PFSK-1 (cell line): Measurements from ENCODE around the gene ITGA6. TPM values are rescaled to one million over a fixed set of nuclear protein-coding genes. Genes with fewer than 3 reads are reported as not detected.

ENCODE experiments used
- FOXP2 ChIP-seq: optimal IDR thresholded peaks from 2 replicates; pipeline ENCODE3; 2011; ENCODE audit warnings: borderline replicate concordance, control low read depth, inconsistent platforms; ENCODE audit not compliant: insufficient read depth; ENCODE audit errors: extremely low read length, extremely low read depth
- POLR2AphosphoS5 ChIP-seq: IDR thresholded peaks from 2 replicates; pipeline ENCODE4 v1.6.1; 2012; ENCODE audit warnings: low read depth, mild to moderate bottlenecking, control low read depth, low read length, moderate library complexity
- SIN3A ChIP-seq: IDR thresholded peaks from 2 replicates; pipeline ENCODE4 v1.6.1; 2012; ENCODE audit warnings: mild to moderate bottlenecking, low read length, moderate library complexity, borderline replicate concordance; ENCODE audit not compliant: insufficient read depth
- TAF1 ChIP-seq: IDR thresholded peaks from 2 replicates; pipeline ENCODE4 v1.6.1; 2012; ENCODE audit warnings: low read length, control low read depth, borderline replicate concordance; ENCODE audit not compliant: insufficient read depth
- polyA plus RNA-seq: library from polyadenylated mRNA; unstranded; fragments of >200 nt; gene quantifications from one replicate; pipeline ENCODE4 v1.2.1, GENCODE V29; 2012; ENCODE audit warnings: low read depth, missing spikeins; ENCODE audit not compliant: insufficient read length
- TF ChIP-seq, protein P1 (sequence below), 2 experiments: IDR thresholded peaks; 2 replicates each; pipeline versions ENCODE4 v1.6.1 to v1.8.0; 2011 to 2012; ENCODE audit warnings: low read depth in 2 of 2, low read length in 2 of 2, control low read depth in 1 of 2, inconsistent platforms in 1 of 2, mild to moderate bottlenecking in 1 of 2, moderate library complexity in 1 of 2; ENCODE audit not compliant: insufficient read depth in 1 of 2

Gene ITGA6
- polyA plus RNA-seq, result 0.09 TPM

DNA sequence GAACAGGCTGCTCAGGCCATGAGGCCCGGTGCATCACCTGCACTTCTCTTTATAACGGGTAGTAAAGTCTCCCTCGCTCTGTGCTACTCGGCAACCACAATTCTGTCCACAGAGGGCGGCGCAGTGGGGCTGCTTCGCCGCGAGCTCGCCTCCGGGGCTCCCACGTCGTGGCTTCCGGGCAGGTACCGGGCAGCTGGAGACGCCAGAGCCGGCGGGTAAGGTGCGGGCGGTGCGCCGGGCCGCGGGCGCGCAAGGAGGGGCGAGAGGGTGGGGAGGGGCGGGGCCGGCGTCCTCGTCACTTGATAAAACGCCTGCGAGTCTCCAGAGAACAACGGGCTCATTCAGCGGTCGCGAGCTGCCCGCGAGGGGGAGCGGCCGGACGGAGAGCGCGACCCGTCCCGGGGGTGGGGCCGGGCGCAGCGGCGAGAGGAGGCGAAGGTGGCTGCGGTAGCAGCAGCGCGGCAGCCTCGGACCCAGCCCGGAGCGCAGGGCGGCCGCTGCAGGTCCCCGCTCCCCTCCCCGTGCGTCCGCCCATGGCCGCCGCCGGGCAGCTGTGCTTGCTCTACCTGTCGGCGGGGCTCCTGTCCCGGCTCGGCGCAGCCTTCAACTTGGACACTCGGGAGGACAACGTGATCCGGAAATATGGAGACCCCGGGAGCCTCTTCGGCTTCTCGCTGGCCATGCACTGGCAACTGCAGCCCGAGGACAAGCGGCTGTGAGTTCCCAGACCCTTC, at the start of gene ITGA6:
TSS of gene ITGA6 (plus strand) at position 331 of the 734 bp plus-strand sequence.
- no peak for TF ChIP-seq TAF1
- no peak for TF ChIP-seq FOXP2
- TF ChIP-seq POLR2AphosphoS5, result no peak
- no peak for TF ChIP-seq SIN3A
- TF ChIP-seq, protein P1, sequence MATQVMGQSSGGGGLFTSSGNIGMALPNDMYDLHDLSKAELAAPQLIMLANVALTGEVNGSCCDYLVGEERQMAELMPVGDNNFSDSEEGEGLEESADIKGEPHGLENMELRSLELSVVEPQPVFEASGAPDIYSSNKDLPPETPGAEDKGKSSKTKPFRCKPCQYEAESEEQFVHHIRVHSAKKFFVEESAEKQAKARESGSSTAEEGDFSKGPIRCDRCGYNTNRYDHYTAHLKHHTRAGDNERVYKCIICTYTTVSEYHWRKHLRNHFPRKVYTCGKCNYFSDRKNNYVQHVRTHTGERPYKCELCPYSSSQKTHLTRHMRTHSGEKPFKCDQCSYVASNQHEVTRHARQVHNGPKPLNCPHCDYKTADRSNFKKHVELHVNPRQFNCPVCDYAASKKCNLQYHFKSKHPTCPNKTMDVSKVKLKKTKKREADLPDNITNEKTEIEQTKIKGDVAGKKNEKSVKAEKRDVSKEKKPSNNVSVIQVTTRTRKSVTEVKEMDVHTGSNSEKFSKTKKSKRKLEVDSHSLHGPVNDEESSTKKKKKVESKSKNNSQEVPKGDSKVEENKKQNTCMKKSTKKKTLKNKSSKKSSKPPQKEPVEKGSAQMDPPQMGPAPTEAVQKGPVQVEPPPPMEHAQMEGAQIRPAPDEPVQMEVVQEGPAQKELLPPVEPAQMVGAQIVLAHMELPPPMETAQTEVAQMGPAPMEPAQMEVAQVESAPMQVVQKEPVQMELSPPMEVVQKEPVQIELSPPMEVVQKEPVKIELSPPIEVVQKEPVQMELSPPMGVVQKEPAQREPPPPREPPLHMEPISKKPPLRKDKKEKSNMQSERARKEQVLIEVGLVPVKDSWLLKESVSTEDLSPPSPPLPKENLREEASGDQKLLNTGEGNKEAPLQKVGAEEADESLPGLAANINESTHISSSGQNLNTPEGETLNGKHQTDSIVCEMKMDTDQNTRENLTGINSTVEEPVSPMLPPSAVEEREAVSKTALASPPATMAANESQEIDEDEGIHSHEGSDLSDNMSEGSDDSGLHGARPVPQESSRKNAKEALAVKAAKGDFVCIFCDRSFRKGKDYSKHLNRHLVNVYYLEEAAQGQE (IDR thresholded peaks at IDR 0.05; ENCODE audit: insufficient read depth in 1 of 2, low read depth in 2 of 2, low read length in 2 of 2), result no peak

- TF ChIP-seq TAF1 (no peak), SIN3A (no peak), POLR2AphosphoS5 (no peak)
These were observed 46.7 kb upstream of the ITGA6 start for GRCh38 chr2:172380436-172381274.

GRCh38 chr2:172381275-172382027, 45.9 kb upstream of the ITGA6 start:
- TF ChIP-seq, protein P1 (IDR thresholded peaks at IDR 0.05; ENCODE audit: insufficient read depth in 1 of 2, low read depth in 2 of 2, low read length in 2 of 2), result no peak
- TF ChIP-seq TAF1 (no peak), FOXP2 (no peak), SIN3A (no peak), POLR2AphosphoS5 (no peak)

GRCh38 chr2:172387361-172387760, 40.0 kb upstream of the ITGA6 start:
- TF ChIP-seq SIN3A (no peak), TAF1 (no peak), POLR2AphosphoS5 (no peak)
- TF ChIP-seq, protein P1 (IDR thresholded peaks at IDR 0.05; ENCODE audit: insufficient read depth in 1 of 2, low read depth in 2 of 2, low read length in 2 of 2), result no peak

DNA sequence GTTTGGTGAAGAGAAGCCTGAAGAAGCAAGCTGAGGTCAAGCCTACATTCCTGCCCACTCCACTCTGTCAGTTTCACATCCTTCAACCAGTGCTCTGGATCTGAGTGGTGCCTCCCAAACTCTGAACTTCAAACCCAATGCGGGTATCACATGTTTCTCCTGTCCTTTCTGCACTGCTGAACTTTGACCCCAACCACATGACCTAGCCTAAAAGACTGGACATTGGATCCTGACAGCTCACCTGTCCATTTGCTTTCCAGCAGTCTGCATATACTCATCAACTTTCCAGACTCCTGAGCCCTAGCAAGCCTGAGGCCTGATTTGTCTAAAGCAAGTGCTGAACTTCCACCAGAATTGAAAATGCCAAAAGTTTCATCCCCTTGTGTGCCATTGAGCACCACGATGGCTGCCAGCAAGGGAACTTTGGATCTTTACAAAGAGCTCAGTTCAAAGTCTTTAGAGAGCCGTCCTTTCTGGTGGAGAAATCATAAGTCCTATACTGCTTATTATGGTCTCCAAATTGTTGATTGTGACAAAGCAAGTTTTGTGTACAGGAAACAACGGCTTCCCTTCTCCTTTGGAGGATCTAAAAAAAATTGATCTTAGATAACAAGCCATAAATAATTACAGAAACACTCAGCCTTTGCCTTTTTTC, 37.6 kb upstream of the ITGA6 start:
- TF ChIP-seq, protein P1 (IDR thresholded peaks at IDR 0.05; ENCODE audit: insufficient read depth in 1 of 2, low read depth in 2 of 2, low read length in 2 of 2), result no peak
- TF ChIP-seq FOXP2 (no peak), POLR2AphosphoS5 (no peak), TAF1 (no peak), SIN3A (no peak)
